SK-N-SH (cell line): ENCODE results near the gene AKIP1.

Source experiments
- CTCF ChIP-seq: fragments of 200-600 bp; sonication (generic); IDR thresholded peaks from 2 replicates; pipeline ENCODE4 v1.6.1; 2017; ENCODE audit warnings: antibody characterized with exemption, mild to moderate bottlenecking, moderate library complexity
- USF1 ChIP-seq: IDR thresholded peaks from 2 replicates; pipeline ENCODE4 v1.4.0; 2012; ENCODE audit warnings: low read depth, borderline replicate concordance

- TF ChIP-seq CTCF, result no peak
- TF ChIP-seq USF1, result no peak
These were observed 18.1 kb downstream of the AKIP1 start for GRCh38 chr11:8928981-8929615.
